Neural crest cell (in vitro differentiated cells): ENCODE results near the gene GIT2. TPM values are rescaled to one million over a fixed set of nuclear protein-coding genes. Genes with fewer than 3 reads are reported as not detected.

ENCODE experiments used
- DNase-seq: peaks from one replicate; pipeline ENCODE4 v3.0.0; 2021; ENCODE audit warnings: low read depth, mixed read lengths, low spot score
- H3K27ac Mint-ChIP-seq: one replicate; pipeline ENCODE4 v1.8.0; 2021; ENCODE audit warnings: mild to moderate bottlenecking, mixed read lengths; ENCODE audit not compliant: unreplicated experiment
- H3K27me3 Mint-ChIP-seq: 2 replicates; pipeline ENCODE4 v1.8.0; 2021; ENCODE audit warnings: low read depth, mild to moderate bottlenecking, mixed read lengths
- H3K36me3 Mint-ChIP-seq: 2 replicates; pipeline ENCODE4 v1.8.0; 2021; ENCODE audit warnings: low read depth, mild to moderate bottlenecking, mixed read lengths
- H3K4me1 Mint-ChIP-seq: 2 replicates; pipeline ENCODE4 v1.8.0; 2021; ENCODE audit warnings: mixed read lengths
- H3K4me3 Mint-ChIP-seq: one replicate; pipeline ENCODE4 v1.8.0; 2021; ENCODE audit warnings: mild to moderate bottlenecking, mixed read lengths
- H3K9me3 Mint-ChIP-seq: 2 replicates; pipeline ENCODE4 v1.8.0; 2021; ENCODE audit warnings: mixed read lengths
- total RNA-seq: library from RNA; stranded (reverse); gene quantifications from 2 replicates; pipeline ENCODE4 v1.2.1, GENCODE V29; 2021
- TF ChIP-seq, protein P1 (sequence below): fragments of 200-600 bp; sonication (generic); conservative IDR thresholded peaks from 2 replicates; pipeline ENCODE4 v1.5.0; 2021; ENCODE audit warnings: antibody characterized with exemption, mild to moderate bottlenecking

GIT2 gene
- total RNA-seq, 1 donor from 2014 or later = 31.1 TPM

DNA sequence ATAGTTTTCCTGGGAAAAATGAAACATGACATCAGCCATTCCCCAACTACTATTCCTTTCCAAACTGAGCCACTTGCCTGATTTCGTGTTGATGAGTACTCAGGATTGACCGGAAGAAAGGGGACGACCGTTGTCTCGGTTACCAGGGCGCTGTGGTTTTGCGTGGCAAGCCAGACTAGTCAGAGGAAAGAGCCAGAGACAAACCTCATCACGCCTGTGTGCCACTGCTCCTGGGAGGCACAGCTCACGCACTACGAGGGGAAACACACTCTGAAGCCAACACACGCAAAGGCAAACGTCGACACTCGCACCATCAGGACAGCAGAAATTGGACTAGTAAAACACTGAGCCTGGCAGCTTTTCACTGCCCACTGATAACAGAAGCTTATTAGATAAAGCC lies 35.0 kb downstream of the GIT2 start:
- no peak overlapping the region for H3K27ac Mint-ChIP-seq
- no peaks in the 10 kb centered on the region for H3K4me1 Mint-ChIP-seq
- no peak overlapping the region for H3K4me3 Mint-ChIP-seq
- TF ChIP-seq, protein P1, sequence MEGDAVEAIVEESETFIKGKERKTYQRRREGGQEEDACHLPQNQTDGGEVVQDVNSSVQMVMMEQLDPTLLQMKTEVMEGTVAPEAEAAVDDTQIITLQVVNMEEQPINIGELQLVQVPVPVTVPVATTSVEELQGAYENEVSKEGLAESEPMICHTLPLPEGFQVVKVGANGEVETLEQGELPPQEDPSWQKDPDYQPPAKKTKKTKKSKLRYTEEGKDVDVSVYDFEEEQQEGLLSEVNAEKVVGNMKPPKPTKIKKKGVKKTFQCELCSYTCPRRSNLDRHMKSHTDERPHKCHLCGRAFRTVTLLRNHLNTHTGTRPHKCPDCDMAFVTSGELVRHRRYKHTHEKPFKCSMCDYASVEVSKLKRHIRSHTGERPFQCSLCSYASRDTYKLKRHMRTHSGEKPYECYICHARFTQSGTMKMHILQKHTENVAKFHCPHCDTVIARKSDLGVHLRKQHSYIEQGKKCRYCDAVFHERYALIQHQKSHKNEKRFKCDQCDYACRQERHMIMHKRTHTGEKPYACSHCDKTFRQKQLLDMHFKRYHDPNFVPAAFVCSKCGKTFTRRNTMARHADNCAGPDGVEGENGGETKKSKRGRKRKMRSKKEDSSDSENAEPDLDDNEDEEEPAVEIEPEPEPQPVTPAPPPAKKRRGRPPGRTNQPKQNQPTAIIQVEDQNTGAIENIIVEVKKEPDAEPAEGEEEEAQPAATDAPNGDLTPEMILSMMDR = no peak
- H3K36me3 Mint-ChIP-seq = peaks cover 8% of the 10 kb centered on the region
- H3K9me3 Mint-ChIP-seq = no peaks in the 10 kb centered on the region
- DNase-seq = no peak
- no peaks in the 10 kb centered on the region for H3K27me3 Mint-ChIP-seq

DNA sequence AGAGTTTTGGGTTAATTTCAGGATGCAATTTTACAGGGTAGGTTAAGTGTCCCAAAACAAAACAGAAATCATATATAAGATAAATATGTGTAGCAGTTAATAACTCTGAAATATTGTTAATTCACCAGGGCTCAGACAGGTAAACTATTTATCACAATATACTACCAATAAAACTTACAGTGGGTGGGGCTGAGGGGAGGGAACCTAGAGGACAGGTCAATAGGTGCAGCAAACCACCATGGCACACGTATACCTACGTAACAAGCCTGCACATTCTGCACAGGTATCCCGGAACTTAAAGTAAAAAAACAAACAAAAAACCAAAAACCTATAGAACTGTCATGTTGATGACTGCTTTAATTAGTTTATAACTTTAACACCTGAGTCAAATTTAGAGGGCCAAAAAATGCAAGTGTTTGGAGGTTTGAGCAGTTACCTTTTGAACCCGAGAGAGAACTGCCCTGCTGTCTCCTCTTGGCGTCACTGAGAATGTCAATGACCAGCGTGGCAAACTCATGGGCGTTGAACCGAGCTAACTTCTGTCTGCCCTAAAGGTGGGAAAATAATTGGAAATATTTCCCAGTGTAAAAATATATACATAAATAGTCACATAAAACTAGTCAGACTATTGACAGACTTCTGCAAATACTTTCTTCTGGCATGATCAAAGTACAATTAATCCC lies 36.6 kb downstream of the GIT2 start:
- TF ChIP-seq, protein P1 = no peak
- H3K4me3 Mint-ChIP-seq = no peak overlapping the region
- peaks cover 8% of the 10 kb centered on the region for H3K36me3 Mint-ChIP-seq
- no peak for DNase-seq
- no peak overlapping the region for H3K27ac Mint-ChIP-seq
- H3K27me3 Mint-ChIP-seq = no peaks in the 10 kb centered on the region
- H3K4me1 Mint-ChIP-seq = no peaks in the 10 kb centered on the region
- H3K9me3 Mint-ChIP-seq = no peaks in the 10 kb centered on the region

DNA sequence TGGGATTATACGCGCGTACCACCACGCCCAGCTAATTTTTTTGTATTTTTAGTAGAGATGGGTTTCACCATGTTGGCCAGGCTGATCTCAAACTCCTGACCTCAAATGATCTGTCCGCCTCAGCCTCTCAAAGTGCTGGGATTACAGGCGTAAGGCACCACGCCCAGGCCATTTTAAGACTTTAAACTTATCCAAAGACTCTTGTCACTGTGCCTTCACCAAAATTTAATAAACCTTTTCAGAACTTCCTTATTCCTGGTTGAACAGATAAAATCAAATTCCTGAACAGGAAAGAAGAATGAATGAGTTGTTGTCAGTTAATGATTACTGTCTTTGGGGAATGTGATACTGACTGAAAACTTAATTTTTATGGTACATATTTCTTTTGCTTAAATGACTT lies 37.8 kb downstream of the GIT2 start:
- H3K9me3 Mint-ChIP-seq = no peaks in the 10 kb centered on the region
- no peak for DNase-seq
- H3K36me3 Mint-ChIP-seq = peaks cover 7% of the 10 kb centered on the region
- H3K4me1 Mint-ChIP-seq = no peaks in the 10 kb centered on the region
- H3K27ac Mint-ChIP-seq = no peak overlapping the region
- no peaks in the 10 kb centered on the region for H3K27me3 Mint-ChIP-seq
- TF ChIP-seq, protein P1 = no peak
- H3K4me3 Mint-ChIP-seq = no peak overlapping the region

DNA sequence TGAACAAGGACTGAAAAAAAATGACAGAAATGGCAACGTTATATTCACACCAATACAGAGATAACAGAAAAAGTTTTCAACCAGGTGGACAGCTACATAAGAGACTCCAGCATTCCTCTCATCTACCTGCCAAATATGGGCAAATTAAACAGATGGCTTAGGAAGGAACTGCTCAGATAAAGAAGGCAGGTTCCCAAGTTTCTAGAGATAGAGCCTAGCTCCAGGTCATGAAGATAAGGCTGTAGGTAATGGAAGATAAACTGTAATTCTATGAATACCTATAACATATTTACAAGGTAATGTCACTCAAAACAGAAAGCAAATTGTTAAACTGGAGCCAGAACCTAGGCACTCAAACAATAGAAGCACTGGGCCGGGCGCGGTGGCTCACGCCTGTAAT lies 42.5 kb downstream of the GIT2 start:
- no peak overlapping the region for H3K27ac Mint-ChIP-seq
- H3K4me1 Mint-ChIP-seq = peaks cover 14% of the 10 kb centered on the region
- TF ChIP-seq, protein P1 = no peak
- DNase-seq = no peak
- no peaks in the 10 kb centered on the region for H3K27me3 Mint-ChIP-seq
- H3K9me3 Mint-ChIP-seq = no peaks in the 10 kb centered on the region
- H3K36me3 Mint-ChIP-seq = peaks cover 15% of the 10 kb centered on the region
- H3K4me3 Mint-ChIP-seq = no peak overlapping the region

DNA sequence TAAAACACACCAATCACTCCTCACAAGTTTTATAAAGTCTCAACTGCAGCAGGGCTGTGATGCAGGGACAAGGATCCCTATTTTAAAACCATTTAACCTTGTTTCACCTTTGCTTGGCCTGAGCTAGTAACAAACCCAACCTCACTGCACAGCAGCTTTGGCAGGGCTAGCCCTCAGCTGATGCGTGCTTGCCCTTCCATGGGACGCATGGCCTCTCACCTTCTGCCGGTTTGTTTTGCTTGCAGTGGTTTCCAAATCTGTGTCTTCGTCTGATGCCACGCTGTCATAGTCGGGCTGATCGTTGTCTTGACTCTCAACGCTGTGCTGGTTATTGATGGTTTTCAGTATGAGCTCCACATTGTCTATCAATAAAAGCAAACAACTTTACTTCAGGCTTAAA lies 43.3 kb downstream of the GIT2 start:
- DNase-seq = no peak
- Mint-ChIP-seq H3K9me3 (no peaks in the 10 kb centered on the region), H3K4me1 (peaks cover 22% of the 10 kb centered on the region), H3K36me3 (peaks cover 15% of the 10 kb centered on the region), H3K27me3 (no peaks in the 10 kb centered on the region), H3K27ac (no peak overlapping the region), H3K4me3 (no peak overlapping the region)
- TF ChIP-seq, protein P1 = no peak
